HG02798 (cell line): ENCODE measurements around the gene TKTL1.
A peak's percentile ranks its signal among the peaks of the same experiment; 100 is the strongest.
"Not testable (repeated sequence)": the region's sequence is repeated elsewhere in the genome, so short reads cannot be mapped to it uniquely, and the experiment has no call there.

ENCODE experiments used
- ATAC-seq: cut with Tn5 transposase; IDR thresholded peaks from one replicate; pipeline ENCODE4 v1.9.1; 2021; ENCODE audit warnings: mild to moderate bottlenecking; ENCODE audit not compliant: unreplicated experiment, poor library complexity

The TKTL1 gene, protein sequence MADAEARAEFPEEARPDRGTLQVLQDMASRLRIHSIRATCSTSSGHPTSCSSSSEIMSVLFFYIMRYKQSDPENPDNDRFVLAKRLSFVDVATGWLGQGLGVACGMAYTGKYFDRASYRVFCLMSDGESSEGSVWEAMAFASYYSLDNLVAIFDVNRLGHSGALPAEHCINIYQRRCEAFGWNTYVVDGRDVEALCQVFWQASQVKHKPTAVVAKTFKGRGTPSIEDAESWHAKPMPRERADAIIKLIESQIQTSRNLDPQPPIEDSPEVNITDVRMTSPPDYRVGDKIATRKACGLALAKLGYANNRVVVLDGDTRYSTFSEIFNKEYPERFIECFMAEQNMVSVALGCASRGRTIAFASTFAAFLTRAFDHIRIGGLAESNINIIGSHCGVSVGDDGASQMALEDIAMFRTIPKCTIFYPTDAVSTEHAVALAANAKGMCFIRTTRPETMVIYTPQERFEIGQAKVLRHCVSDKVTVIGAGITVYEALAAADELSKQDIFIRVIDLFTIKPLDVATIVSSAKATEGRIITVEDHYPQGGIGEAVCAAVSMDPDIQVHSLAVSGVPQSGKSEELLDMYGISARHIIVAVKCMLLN

GRCh38 chrX:154295664-154296310, at the start of gene TKTL1:
TKTL1 (plus strand) TSS chrX:154295795; CDS start chrX:154295860, 65 bp downstream.
- no peak for ATAC-seq

DNA sequence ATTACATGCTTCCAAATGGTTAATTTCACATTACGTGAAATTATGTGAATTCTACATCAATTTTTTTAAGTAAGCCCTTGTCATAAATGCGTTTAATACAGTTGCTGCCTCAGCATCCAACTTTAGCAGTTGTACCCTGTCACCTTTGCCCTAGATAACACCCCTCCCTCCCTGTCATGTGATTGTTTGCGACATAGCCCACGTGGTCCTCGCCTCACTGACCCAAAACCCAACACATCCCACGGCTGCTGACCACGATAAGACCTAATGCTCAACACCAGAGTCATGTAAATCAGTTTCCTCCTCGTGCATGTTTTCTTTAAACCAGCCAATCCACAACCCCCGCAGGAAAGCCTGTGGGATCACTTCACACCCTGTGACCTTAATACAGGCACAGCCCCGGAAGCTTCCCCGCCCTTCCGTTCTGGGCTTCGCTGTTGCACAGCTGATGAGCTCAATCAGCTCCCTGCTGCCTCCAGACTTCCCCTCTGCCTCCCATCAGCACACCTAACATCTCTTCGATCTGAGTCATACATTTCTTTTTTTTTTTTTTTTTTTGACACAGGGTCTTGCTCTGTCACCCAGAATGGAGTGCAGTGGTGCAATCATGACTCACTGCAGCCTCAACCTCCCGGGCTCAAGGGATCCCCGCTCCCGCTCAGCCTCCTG, 48.1 kb upstream of the TKTL1 start:
- ATAC-seq: peak; percentile 71

GRCh38 chrX:154248076-154248475, 47.5 kb upstream of the TKTL1 start:
- not testable (repeated sequence) for ATAC-seq

- not testable (repeated sequence) for ATAC-seq
These were observed 38.3 kb upstream of the TKTL1 start, which contains the start of gene OPN1MW3 for GRCh38 chrX:154257282-154257681. OPN1MW3 (plus strand) TSS chrX:154257582; CDS start chrX:154257620, 38 bp downstream.

DNA sequence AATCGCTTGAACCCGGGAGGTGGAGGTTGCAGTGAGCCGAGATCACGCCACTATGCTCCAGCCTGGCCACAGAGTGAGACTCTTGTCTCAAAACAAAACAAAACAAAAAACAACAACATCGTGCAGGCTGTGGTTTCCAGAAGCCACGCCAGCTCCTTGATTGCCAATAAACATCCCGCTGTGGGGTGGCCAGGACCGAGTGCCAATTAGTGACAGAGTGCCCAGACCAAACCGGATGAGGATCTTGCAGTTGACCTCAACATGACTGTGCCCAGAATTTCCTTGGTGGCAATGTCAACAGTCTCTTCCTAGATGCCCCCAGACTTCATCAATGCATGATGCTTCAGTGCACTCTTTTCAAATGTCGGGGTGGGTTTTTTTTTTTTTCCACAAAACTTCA, 36.9 kb upstream of the TKTL1 start:
- ATAC-seq: not testable (repeated sequence)

DNA sequence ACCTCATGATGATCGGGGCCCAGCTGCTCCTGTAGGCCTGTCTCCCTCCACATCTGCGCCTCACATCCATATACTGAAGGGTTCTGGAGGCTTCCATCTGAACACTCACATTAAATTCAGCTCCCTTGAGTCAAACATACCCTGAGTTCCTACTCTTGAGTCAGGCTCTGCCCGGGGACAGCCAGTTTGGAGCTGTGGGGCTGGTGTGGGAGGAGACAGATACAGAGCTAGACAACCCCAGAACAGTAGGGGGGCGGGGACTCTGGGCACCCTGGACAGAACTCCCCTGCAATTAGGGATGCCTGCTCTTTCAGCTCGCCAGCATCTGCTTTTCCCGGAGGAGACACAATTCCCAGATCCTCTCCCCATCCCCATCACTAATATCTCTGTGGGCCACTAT, 32.5 kb upstream of the TKTL1 start:
- not testable (repeated sequence) for ATAC-seq

DNA sequence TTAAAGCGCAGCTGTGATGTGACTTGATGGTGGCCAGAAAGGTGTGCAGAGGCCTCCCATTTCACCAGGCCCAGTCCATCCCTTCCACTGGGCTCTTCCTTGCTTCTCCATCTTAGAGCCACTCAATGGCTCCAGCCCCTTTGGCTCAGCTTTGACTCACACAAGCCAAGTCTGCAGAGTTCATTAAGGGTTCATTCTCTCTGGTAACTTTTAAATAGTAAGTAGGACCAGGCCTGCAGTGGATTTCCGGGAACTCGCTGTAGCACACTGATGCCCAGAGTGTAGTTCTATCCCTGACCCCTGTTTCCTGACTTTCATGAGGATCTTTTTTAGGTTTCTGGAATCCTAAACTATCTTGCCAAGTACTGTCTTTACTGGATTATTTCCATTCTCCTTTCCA, 26.4 kb upstream of the TKTL1 start:
- ATAC-seq: not testable (repeated sequence)

DNA sequence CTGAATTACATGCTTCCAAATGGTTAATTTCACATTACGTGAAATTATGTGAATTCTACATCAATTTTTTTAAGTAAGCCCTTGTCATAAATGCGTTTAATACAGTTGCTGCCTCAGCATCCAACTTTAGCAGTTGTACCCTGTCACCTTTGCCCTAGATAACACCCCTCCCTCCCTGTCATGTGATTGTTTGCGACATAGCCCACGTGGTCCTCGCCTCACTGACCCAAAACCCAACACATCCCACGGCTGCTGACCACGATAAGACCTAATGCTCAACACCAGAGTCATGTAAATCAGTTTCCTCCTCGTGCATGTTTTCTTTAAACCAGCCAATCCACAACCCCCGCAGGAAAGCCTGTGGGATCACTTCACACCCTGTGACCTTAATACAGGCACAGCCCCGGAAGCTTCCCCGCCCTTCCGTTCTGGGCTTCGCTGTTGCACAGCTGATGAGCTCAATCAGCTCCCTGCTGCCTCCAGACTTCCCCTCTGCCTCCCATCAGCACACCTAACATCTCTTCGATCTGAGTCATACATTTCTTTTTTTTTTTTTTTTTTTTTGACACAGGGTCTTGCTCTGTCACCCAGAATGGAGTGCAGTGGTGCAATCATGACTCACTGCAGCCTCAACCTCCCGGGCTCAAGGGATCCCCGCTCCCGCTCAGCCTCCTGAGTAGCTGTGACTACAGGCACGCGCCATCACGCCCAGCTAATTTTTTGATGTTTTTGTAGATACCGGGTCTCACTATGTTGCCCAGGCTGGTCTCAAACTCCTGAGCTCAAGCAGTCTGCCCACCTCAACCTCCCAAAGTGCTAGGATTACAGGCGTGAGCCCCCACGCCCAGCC, 10.9 kb upstream of the TKTL1 start:
- peak; percentile 59 for ATAC-seq

DNA sequence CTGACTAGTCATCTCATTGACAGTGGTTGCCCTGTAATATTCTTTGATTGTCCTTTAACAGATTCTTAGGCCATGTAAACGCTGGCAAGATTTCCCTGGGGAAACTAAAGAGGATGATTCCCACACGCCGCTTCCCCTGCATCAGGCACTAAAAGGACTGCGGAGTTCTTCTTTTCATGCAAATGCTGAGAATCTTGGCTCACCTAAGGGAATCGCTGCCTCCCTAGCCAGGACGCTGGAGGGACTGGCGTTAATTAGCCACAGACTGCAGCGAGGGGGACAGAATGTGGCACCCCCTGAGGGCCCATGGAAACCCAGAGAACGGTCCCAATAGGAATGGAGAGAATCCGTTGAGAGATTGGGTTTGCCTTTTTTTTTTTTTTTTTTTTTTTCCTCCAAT, 9.2 kb upstream of the TKTL1 start:
- not testable (repeated sequence) for ATAC-seq

DNA sequence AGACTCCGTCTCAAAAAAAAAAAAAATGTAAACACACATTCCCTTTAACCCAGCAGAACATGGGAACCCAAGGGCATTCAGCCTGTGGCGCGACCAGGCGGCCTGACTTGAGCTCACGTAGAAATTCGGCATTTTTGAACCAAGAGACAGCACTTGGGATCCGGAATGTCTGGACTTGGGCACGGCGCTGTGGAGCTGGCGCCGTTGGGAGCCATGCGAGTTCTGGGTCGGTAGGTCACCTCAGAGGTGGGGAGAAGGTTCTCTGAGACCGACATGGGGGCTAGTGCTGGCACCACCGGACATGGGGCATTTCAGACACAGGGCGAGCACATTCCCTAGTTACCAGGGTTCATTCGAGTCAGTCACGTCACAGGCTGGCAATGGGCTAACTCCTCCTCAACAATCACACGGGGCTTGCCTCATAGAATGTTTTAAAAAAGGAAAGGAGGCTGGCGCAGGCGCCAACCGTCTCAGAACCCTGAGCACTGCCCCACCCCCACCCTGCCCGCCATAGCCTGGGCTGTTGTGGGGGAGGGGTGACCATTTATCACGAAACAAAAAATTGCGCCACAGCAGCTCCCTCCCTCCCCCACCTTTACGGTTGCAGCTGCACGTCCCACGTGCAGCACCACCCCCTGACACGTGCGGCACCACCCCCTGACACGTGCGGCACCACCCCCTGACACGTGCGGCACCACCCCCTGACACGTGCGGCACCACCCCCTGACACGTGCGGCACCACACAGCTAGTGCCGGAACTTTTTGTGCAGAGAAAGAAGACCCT, 612 bp upstream of the TKTL1 start, which contains the start of gene TEX28:
Gene TEX28, minus strand, starts transcription at position 334 of the 784 bp plus-strand sequence. CDS start 3,007 bp downstream, outside the sequence.
- ATAC-seq: no peak

DNA sequence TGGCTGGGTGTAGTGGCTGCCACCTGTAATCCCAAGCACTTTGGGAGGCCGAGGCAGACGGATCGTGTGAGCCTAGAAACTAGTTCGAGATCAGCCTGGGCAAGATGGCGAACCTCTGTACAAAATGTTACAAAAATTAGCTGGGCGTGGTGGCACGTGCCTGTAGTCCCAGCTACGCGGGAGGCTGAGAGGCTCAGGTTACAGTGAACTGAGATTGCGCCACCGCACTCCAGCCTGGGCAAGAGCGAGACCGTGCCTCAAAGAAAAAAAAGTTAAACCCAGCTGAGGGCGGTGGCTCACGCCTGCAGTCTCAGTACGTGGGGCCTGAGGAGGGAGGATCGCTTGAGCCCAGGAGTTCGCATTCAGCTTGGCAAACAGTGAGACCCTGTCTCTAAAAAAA, 1.1 kb downstream of the TKTL1 start:
- no peak for ATAC-seq

DNA sequence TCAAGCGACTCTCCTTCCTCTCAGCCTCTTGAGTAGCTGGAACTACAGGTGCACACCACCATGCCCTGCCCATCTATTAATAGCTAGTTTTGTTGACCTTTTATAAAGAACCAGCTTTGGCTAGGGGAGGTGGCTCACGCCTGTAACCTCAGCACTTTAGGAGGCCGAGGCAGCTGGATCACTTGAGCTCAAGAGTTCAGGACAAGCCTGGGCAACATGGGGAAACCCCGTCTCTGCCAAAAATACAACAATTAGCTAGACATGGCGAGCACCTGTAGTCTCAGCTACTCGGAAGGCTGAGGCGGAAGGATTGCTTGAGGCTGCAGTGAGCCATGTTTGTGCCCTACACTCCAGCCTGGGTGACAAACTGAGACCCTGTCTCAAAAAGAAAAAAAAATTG, 2.7 kb downstream of the TKTL1 start:
- peak; percentile 62 for ATAC-seq

DNA sequence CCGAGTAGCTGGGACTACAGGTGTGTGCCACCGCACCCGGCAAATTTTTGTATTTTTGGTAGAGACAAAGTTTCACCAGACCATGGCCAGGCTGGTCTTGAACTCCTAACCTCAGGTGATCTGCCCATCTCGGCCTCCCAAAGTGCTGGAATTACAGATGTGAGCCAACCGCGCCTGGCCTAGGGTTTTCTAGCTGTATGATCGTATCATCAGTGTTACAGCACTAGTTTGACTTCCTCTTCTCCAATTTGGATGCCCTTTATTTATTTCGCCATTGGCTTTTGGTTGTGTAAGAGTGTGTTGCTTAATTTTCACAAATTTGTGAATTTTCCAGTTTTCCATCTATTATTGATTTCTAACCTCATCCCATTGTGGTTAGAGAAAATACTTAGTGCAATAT, 5.2 kb downstream of the TKTL1 start:
- ATAC-seq: no peak

GRCh38 chrX:154302998-154303397, 7.4 kb downstream of the TKTL1 start:
- not testable (repeated sequence) for ATAC-seq

DNA sequence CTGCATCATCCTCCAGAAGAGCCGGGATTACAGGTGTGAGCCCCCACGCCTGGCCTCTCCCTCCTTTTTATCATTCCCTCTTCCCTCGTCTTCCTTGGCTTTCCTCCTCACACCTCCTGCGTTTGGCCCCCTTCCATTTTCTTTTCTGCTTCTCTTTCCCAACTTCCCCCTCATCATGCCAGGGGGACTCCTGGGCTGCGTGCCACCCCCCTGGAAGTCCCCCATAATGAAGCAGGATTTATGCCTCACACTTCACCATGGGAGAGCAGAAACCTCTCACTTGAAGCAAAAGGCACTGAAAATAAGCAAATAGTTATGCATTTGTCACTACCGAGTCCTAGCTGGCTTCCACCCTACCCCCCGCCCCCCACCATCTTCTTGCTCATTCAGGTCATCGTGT, 7.9 kb downstream of the TKTL1 start:
- ATAC-seq: no peak

DNA sequence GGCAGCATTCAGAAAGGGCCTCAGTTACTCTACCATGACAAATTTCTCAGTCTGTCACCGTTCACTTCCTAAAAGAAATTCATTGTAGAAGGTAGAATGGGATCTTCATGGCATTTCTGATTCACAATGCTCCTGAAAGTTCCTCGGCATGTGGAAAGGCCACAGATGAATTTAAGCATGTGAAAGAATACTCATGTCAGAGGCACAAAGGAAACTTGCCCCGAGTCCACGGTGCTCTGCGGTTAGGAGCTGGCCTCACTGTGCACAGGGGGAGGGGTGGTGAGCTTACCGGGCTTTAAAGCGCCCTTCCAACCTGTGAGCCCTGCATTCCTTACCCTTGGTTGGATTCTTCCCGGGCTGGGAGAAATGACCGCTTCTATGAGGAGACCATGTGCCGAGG, 9.3 kb downstream of the TKTL1 start:
- ATAC-seq: no peak

- no peak for ATAC-seq
These were observed 10.1 kb downstream of the TKTL1 start for GRCh38 chrX:154305541-154306205.

DNA sequence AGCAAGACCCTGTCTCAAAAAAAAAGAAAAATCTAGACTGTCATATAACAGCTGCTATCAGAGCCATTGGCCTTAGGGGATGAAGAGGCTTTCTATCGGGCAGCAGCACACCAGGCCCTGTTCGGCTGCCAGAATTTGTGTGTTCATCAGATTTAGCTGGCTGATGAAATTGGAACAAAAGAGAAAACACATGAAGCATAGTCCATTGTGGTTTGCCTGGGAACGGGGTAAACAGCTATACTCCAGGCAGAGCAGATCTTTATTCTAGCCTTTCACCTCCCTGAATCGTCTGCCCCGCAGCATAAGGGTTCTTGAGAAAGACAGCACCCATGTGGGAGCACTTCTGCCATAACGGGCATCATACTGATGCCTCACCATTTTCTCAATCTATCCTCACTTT, 11.6 kb downstream of the TKTL1 start:
- ATAC-seq: no peak
